A549 (cell line): ENCODE results near the gene TRAM1L1. TPM values are rescaled to one million over a fixed set of nuclear protein-coding genes. Genes with fewer than 3 reads are reported as not detected.

Source experiments
- EP300 ChIP-seq, 2 experiments: fragments of >200 bp; sonication (Bioruptor Twin); formaldehyde crosslinking; IDR thresholded peaks; 2 replicates in 1 of 2; 3 replicates in 1 of 2; pipeline ENCODE4 v1.6.1; 2016 to 2017
- FOSB ChIP-seq: fragments of 250-450 bp; sonication (Bioruptor Pico); IDR thresholded peaks from 2 replicates; pipeline ENCODE4 v1.5.0; 2020; ENCODE audit warnings: mild to moderate bottlenecking, moderate library complexity
- polyA plus RNA-seq, 4 experiments: library from polyadenylated mRNA; depleted of rRNA in 3 of 4; stranded (reverse); fragments of >200 nt; fragmentation: RNase III in 1 of 4; extraction: RNeasy Plus Mini Kit Qiagen cat#74134 plus additional on column Dnase treatment in 1 of 4; gene quantifications; 2 replicates in 3 of 4; 3 replicates in 1 of 4; pipeline ENCODE4 v1.2.3, GENCODE V29; 2011 to 2017

The TRAM1L1 gene
- polyA plus RNA-seq, 2 of the 4 experiments (the other 2 are of a cell fraction) = 0.72 to 1.7 TPM

DNA sequence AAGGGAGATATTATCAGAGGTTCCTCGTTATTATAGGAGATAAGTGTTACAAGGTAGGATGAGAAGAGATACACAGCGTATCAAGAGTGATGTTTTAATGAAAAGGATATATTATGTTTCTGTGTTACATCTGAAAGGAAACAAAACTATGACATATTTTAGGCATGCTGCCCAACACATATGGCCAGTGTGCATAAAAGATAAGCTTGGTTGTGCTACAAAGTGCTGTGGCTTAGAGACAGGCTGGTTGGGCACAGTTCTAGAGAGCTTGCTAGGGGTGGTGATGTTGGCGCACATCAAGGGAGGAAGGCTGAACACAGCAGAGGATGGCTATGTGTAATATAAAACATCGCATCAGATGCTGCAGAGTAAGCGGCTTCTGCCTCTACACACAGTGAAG is 42.4 kb downstream of the TRAM1L1 start (continued):
- no peak for TF ChIP-seq FOSB (CRISPR knock-in tag)
- TF ChIP-seq EP300 (IDR thresholded peaks at IDR 0.05) = no peak
